ENCODE data around the gene NFKBIZ.
"Not testable (repeated sequence)": the region's sequence is repeated elsewhere in the genome, so short reads cannot be mapped to it uniquely, and the experiment has no call there.

NFKBIZ gene

DNA sequence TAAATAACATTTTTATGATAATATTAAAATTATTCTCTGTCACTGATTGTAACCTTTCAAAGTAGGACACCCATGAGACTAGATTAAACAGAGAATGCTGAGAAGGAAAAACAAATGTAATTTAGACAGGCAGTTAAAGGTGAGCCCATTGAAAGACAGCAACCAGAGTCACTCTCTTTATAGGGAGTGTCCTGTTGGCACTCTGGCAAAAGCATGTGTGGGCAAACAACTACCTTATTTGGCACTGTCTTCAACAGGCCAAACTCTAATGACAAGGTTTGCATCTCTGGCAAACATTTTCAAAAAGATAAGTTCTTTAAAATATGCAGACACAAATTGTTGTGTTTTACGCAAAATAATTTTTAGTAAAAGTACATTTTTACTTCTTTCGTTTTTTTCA, 29.8 kb downstream of the NFKBIZ start:
- DNase-seq, result no peak

DNA sequence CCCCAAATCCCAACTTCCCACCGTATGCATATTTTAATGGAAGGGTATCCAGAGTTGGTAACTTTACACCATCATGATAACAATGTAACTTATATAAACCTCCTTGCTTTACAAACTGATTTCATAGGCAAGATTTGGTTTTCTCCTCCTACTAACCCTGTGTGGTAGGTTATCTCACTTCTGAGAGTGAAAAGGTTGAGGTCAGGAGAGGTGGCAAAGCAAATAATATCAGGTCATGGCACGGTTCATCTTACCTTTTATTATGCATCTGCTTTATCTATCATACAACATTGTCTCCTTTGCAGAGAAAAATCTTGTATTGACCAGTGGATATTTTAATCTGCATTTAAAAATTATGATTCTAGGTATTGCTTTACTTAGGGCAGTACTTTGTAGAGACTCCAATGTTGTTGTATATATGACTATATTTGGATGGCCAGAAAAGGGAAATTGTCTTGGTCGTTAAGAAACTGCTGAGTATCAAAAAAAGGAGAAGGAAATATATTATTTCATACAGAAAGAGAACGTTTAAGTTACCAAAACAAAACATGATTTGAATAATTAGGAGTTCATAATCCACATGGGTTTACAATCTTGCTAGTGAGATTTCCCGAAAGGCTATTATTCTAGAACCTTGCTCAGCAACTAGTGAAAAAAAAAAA, 30.4 kb downstream of the NFKBIZ start:
- no peak for DNase-seq

DNA sequence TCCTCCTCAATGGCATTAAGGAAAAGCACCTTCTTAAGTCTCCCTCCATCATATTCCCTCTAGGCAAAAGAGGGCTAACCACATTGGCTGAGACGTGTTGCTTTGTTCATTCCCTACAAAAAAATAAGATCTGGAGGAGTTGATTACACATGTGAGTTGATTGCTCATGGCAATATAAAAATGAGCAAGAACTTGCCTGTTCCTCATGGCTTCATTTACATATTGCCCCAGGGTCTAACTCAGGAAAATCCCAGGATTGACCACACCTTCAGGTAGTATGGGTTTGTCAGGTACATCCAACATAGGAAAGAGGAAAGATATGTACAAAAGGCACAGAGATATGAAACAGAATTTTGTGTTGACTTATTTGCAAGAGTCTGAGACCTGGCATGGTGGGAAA, 35.5 kb downstream of the NFKBIZ start:
- DNase-seq, result no peak

DNA sequence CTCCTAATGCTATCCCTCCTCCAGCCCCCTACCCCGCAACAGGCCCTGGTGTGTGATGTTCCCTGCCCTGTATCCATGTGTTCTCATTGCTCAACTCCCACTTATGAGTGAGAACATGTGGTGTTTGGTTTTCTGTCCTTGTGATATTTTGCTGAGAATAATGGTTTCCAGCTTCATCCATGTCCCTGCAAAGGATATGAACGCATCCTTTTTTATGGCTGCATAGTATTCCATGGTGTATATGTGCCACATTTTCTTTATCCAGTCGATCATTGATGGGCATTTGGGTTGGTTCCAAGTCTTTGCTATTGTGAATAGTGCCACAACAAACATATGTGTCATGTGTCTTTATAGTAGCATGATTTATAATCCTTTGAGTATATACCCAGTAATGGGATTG, 36.3 kb downstream of the NFKBIZ start:
- not testable (repeated sequence) for DNase-seq

DNA sequence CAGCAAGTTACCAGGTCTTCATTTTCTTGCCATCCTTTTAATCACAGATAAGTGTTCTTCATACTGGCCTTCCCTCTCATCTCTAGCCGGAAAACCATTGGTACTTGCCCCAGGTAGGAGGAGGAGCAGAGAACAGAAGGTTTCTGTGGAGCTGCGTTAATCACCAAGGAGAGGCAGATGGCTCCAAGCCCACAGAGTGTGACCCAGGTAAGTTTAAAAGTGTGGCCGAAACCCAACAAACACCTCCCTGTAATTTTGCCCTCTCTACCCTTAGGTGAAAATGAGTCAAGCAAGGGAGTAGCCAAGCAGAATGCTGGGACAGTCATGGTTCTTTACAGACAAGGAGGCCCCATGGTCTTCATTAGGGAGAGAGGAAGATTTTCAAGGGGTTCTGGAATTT, 37.3 kb downstream of the NFKBIZ start:
- no peak for DNase-seq

DNA sequence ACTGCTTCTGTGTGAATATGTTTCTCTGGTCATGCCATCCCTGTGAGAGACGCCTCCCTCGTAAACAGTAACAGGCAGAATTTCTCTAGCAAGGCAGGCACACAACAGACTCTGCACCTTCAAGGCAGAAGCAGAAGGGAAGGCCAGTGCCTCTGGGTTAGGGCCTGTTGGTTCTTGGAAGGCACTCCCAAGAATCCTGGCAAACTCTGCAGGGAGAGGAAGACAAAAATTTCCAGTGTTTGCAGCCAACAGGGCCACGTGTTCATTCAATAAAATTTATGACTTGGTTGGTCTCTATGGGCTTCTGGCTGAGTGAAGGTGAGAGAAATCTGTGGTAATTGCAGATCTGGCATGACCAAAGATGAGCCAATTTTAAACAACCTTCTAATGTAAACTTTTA, 39.3 kb downstream of the NFKBIZ start:
- no peak for DNase-seq

DNA sequence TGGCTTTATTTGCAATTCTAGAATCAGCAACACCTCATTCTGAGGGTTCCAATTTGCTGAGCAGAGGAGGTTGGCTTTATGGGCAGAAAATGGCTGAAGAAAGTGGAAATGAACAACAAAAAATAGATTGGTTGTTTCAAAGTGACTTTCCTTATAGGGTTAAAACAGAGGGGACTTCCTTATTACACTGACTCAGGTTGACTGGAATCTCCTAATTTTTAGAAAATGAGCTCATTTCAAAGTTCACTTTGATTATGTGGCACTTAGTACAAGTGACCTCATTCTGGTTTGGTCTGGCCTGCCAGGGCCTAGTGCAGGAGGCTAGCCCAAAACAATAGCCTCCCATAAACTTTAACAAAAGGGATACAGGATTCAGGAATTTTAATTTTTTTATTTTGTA, 41.4 kb downstream of the NFKBIZ start:
- no peak for DNase-seq

DNA sequence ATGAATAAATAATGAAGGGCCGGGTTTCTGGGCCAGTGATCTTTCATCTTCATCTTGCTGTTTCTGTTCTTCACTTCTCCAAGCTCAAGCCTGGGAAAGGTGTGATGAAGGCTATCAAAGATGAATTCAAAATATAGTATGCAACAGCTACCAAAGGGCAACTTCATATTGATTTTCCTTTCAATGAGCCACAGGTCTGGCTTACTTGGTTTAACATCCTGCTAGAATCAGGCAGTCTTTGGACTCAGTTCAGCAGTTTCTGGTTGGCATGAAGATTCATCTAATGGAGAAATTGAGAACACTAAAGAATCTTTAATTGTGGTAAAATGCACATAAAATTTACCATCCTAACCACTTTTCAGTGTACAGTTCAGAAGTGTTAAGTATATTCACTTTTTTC, 43.3 kb downstream of the NFKBIZ start:
- DNase-seq, result no peak

DNA sequence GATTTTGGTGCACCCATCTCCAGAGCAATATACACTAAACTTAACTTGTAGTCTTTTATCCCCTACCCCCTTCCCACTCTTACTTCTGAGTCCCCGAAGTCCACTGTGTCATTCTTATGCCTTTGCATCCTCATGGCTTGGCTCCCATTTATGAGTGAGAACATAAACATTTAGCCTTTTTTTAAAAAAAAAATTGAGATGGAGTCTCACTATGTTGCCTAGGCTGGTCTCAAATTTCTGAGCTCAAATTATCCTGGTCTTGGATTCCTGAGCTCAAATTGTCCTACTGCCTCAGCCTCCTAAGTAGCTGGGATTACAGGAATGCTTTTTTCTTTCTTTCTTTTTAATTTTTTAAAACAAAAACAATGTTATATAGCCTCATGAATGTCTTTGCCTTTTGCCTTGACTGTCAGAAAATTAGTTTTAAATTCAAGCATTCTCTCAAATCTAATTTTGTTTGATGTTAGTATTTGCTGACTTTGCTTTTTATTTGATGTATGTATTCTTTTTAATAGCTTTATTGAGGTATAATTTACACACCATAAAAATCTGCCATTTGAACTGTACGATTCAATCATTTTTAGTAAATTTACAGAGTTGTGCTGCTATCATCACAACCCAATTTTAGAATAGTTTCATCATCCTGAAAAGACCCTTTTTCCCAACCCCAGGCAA, 46.9 kb downstream of the NFKBIZ start:
- no peak for DNase-seq

DNA sequence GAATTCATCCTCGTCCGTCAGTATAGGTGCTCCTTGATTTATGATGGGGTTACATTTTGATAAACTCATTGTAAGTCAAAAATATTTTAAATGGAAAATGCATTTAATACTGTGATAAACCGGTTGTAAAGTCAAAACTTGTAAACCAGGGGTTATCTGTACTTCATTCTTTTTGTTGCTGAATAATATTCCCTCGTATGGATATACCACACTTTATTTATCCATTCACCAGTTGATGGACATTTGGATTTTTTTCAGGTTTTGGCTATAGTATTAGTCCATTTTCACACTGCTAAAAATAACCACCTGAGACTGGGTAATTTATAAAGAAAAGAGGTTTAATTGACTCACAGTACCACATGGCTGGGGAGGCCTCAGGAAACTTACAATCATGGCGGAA, 47.7 kb downstream of the NFKBIZ start:
- no peak for DNase-seq

DNA sequence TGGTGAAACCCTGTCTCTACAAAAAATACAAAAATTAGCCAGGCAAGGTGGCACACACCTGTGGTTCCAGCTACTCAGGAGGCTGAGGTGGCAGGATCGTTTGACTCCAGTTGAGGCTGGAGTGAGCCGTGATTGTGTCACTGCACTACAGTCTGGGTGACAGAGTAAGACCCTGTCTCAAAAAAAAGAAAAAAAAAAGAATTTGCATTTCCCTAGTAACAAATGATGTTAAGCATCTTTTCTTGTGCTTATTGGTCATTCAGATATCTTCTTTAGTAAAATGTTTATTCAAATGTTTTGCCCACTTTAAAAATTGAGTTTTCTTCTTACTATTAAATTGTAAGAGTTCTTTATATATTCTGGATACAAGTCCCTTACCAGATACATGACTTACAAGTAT, 48.7 kb downstream of the NFKBIZ start:
- DNase-seq, result no peak

DNA sequence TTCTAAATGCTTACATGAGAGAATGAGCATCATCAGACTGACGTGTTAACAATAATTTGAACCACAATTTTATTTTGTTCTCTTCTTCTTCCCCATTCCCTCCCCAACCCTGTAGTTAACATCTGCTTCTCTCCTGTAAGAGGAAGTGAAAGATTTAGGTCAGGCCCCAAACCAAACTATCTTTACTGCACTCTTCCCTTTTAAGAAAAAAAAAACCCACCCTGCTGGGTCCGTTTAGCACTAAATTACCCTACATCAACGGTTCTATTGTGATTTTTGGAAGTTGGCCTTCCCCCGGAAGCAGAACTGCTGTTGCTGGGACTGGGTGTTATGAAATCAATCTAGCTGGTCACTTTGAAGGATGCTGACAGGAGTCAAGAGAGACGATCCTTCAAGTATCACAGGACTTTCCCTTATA, 49.4 kb downstream of the NFKBIZ start:
- DNase-seq, result no peak

DNA sequence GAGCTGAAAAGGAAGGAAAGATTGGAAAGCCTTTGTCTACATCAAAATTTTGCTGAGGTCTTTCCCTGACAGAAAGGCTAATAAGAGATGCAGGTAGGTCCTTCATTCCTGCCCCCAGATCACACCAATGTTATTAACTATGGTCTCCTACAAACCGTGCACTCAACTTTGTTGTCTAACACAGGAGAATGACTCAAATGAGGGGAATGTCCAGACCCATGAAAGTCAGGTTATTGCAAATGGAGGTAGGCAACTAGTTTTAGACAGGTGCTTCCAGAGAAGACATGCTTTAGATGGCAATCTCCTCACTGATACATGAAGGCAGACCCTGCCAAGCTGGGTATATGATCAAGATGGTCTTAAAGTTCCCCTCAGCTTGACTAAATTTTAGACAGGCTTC, 51.0 kb downstream of the NFKBIZ start:
- DNase-seq, result no peak

DNA sequence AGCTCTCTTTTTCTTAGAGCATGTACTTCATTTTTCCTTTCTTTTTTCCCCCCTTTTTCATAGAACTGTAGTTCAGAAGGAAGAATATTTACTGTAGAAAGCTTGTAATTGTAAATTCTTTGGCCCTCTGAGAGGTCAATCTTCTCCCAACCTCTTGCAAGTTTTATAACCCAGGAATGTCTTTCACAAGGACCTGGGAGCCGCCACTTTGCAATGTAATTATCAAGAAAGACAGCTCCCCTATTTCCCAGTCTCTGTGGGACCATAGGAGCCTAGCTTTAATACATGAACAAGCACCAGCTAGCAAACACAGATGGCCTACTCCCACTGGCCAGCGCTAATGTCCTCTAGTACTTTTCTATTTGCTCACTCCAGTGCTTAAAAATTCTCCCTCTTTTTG, 51.4 kb downstream of the NFKBIZ start:
- DNase-seq, result no peak

DNA sequence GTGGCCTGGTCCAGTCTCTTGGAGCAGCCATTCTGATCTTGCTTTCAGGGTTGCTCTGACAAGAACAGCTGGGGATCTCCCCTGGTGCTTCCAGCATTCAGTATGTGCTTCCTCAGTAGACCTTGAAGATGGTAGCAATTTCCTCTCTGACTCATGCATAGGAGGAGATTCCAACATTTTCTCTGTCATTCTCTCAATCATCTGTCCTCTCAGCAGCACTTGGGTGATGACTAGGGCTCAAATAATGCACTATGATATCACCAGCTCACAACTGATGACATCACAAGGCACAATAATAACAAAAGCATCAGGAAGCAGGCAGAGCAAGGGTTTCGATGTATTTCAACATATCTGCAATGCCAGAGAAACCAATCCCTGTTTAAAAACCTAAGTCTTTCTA, 52.7 kb downstream of the NFKBIZ start:
- no peak for DNase-seq

DNA sequence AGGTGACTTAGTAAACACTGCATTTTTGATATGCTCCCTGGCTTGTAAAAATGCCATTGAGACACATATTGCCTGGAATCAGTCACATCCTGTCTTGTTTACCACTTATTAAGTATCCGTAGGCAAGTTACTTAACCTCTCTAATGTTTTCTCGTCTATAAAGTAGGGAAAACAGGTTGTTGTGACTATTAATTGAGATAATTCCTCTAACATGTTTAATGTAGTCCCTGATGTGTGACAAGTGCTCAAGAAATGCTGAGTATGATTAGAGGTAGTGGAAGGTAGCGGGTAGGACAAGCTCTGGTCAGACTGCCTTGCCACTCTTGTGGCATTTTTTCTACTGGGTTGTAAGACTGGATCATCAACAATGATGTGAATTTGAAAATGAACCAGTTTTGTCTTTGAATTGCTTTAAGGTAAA, 54.1 kb downstream of the NFKBIZ start:
- no peak for DNase-seq

DNA sequence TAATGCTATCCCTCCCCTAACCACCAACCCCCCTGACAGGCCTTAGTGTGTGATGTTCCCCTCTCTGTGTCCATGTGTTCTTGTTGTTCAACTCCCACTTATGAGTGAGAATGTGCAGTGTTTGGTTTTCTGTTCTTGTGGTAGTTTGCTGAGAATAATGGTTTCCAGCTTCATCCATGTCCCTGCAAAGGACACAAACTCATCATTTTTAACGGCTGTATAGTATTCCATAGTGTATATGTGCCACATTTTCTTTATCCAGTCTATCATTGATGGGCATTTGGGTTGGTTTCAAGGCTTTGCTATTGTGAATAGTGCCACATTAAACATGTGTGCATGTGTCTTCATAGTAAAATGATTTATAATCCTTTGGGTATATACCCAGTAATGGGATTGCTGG, 56.3 kb downstream of the NFKBIZ start:
- not testable (repeated sequence) for DNase-seq
